A673 (cell line): ENCODE measurements around the gene CATSPERE.

Experiments used
- EZH2 ChIP-seq: fragments of 200-600 bp; sonication (generic); IDR thresholded peaks from 2 replicates; pipeline ENCODE4 v1.6.1; 2017; ENCODE audit warnings: borderline replicate concordance, low read depth, mild to moderate bottlenecking, mixed read lengths, antibody characterized with exemption, low read length; ENCODE audit not compliant: poor library complexity, severe bottlenecking
- TF ChIP-seq, protein P1 (sequence below): fragments of 300-800, 200-600 bp; sonication (generic); conservative IDR thresholded peaks from 2 replicates; pipeline ENCODE4 v1.5.1; 2017; ENCODE audit warnings: low read depth, mild to moderate bottlenecking, antibody characterized with exemption, low read length, moderate library complexity, mixed read lengths

DNA sequence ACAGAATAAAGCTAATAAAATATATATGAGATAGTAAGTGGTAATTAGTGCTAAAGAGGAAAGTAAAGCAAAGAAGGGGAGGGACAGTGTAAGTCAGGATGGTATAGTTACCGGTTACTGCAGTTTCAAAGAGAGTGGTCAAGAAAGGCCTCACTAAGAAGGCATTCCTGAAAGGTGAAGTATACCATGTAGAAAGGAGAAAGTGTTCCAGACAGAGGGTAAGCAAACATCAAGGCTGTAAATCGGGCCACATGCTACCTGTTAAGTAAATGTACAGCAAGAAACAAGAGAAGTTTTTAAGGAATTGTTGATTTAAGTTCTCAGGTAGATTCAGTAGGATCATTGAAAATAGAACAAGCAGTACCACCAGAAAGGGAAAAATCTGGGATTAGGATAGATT lies 201.5 kb downstream of the CATSPERE start:
- TF ChIP-seq, protein P1, sequence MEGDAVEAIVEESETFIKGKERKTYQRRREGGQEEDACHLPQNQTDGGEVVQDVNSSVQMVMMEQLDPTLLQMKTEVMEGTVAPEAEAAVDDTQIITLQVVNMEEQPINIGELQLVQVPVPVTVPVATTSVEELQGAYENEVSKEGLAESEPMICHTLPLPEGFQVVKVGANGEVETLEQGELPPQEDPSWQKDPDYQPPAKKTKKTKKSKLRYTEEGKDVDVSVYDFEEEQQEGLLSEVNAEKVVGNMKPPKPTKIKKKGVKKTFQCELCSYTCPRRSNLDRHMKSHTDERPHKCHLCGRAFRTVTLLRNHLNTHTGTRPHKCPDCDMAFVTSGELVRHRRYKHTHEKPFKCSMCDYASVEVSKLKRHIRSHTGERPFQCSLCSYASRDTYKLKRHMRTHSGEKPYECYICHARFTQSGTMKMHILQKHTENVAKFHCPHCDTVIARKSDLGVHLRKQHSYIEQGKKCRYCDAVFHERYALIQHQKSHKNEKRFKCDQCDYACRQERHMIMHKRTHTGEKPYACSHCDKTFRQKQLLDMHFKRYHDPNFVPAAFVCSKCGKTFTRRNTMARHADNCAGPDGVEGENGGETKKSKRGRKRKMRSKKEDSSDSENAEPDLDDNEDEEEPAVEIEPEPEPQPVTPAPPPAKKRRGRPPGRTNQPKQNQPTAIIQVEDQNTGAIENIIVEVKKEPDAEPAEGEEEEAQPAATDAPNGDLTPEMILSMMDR = no peak
- TF ChIP-seq EZH2 = no peak
